A549 treated with CpdA at 1 μM for 4 hours (cell line): ENCODE data around the gene FHDC1. TPM values are rescaled to one million over a fixed set of nuclear protein-coding genes. Genes with fewer than 3 reads are reported as not detected.

Experiments
- total RNA-seq: library from RNA; stranded (reverse); fragments of 200-300 nt; extraction: Qiagen RNA extraction; gene quantifications from 5 replicates; pipeline ENCODE4 v1.2.3, GENCODE V29; 2022; ENCODE audit warnings: low read depth

The FHDC1 gene
- 0.25 to 0.37 TPM (median 0.33 TPM) in 5 replicates for total RNA-seq

GRCh38 chr4:152935631-152936445 lies at the start of gene FHDC1:
Gene FHDC1, plus strand, starts transcription at chr4:152936323. Its CDS starts 6,735 bp downstream, at chr4:152943058.

Other genes with a start within 250 kb of the FHDC1 start
- 0.19 to 0.54 TPM (median 0.23 TPM) in 5 replicates for gene TIGD4, start 156.6 kb upstream of the FHDC1 start, total RNA-seq
- gene ARFIP1, start 156.4 kb upstream of the FHDC1 start, total RNA-seq: 15.5 to 18.9 TPM (median 16.3 TPM) in 5 replicates